Astrocyte (in vitro differentiated cells and primary cell): ENCODE results near the gene C13orf46. TPM values are rescaled to one million over a fixed set of nuclear protein-coding genes. Genes with fewer than 3 reads are reported as not detected.

Experiments
- DNase-seq: peaks from one replicate; pipeline ENCODE4 v3.0.0-alpha.2; 2010; ENCODE audit warnings: low read depth
- FAIRE-seq: peaks from 2 replicates; lab custom pipeline; 2011; peaks lifted over from hg19 to GRCh38; lab: Jason Lieb, UNC
- H2AFZ ChIP-seq: 2 replicates; pipeline ENCODE4 v1.6.0; 2012; ENCODE audit warnings: low read depth, low read length, inconsistent platforms
- H3K27ac ChIP-seq: 2 replicates; pipeline ENCODE4 v1.5.1; 2011; ENCODE audit warnings: low read depth, low read length, inconsistent platforms
- H3K27me3 ChIP-seq: 2 replicates; pipeline ENCODE4 v1.6.0; 2011; ENCODE audit warnings: low read length, inconsistent platforms; ENCODE audit not compliant: insufficient read depth
- H3K36me3 ChIP-seq: 2 replicates; pipeline ENCODE4 v1.5.1; 2011; ENCODE audit warnings: low read length, inconsistent platforms; ENCODE audit not compliant: insufficient read depth
- H3K4me1 ChIP-seq: 2 replicates; pipeline ENCODE4 v1.5.1; 2011; ENCODE audit warnings: low read length, inconsistent platforms; ENCODE audit not compliant: insufficient read depth
- H3K4me2 ChIP-seq: 2 replicates; pipeline ENCODE4 v1.6.0; 2012; ENCODE audit warnings: low read length, inconsistent platforms
- H3K4me3 ChIP-seq: 2 replicates; pipeline ENCODE4 v1.5.1; 2011; ENCODE audit warnings: low read depth, mild to moderate bottlenecking, low read length, inconsistent platforms; ENCODE audit not compliant: insufficient read depth
- H3K79me2 ChIP-seq: 2 replicates; pipeline ENCODE4 v1.6.0; 2012; ENCODE audit warnings: mild to moderate bottlenecking, low read length, inconsistent platforms; ENCODE audit not compliant: insufficient read depth
- H3K9ac ChIP-seq: 2 replicates; pipeline ENCODE4 v1.6.0; 2012; ENCODE audit warnings: mild to moderate bottlenecking, low read length, inconsistent platforms
- H3K9me3 ChIP-seq: 2 replicates; pipeline ENCODE4 v1.5.1; 2012; ENCODE audit warnings: low read depth, mild to moderate bottlenecking, low read length, inconsistent platforms; ENCODE audit not compliant: insufficient read depth
- H4K20me1 ChIP-seq: 2 replicates; pipeline ENCODE4 v1.6.0; 2012; ENCODE audit warnings: low read length, inconsistent platforms; ENCODE audit not compliant: insufficient read depth
- H3K27ac Mint-ChIP-seq: one replicate; pipeline ENCODE4 v1.8.0; 2021; ENCODE audit warnings: mild to moderate bottlenecking, mixed read lengths; ENCODE audit not compliant: unreplicated experiment
- H3K27me3 Mint-ChIP-seq: one replicate; pipeline ENCODE4 v1.8.0; 2021; ENCODE audit warnings: low read depth, mixed read lengths; ENCODE audit not compliant: unreplicated experiment
- H3K36me3 Mint-ChIP-seq: one replicate; pipeline ENCODE4 v1.8.0; 2021; ENCODE audit warnings: low read depth, mixed read lengths; ENCODE audit not compliant: unreplicated experiment
- H3K4me1 Mint-ChIP-seq: one replicate; pipeline ENCODE4 v1.8.0; 2021; ENCODE audit warnings: low read depth, mixed read lengths; ENCODE audit not compliant: unreplicated experiment
- H3K4me3 Mint-ChIP-seq: one replicate; pipeline ENCODE4 v1.8.0; 2021; ENCODE audit warnings: mild to moderate bottlenecking, moderate library complexity, mixed read lengths; ENCODE audit not compliant: unreplicated experiment
- H3K9me3 Mint-ChIP-seq: one replicate; pipeline ENCODE4 v1.8.0; 2021; ENCODE audit warnings: mild to moderate bottlenecking, mixed read lengths; ENCODE audit not compliant: unreplicated experiment
- EZH2 ChIP-seq: IDR thresholded peaks from 2 replicates; pipeline ENCODE4 v1.6.1; 2012; ENCODE audit warnings: mild to moderate bottlenecking, low read length, inconsistent platforms; ENCODE audit not compliant: insufficient read depth
- total RNA-seq: library from RNA; stranded (reverse); gene quantifications from 2 replicates; pipeline ENCODE4 v1.2.1, GENCODE V29; 2021
- TF ChIP-seq, protein P1 (sequence below): IDR thresholded peaks from 2 replicates; pipeline ENCODE4 v1.5.1; 2011; ENCODE audit warnings: low read depth, mild to moderate bottlenecking, inconsistent platforms, low read length, moderate library complexity; ENCODE audit not compliant: insufficient read depth

C13orf46 gene
- total RNA-seq, 1 donor from 2014 or later, result 5.0 TPM

- no peak overlapping the region for H3K9ac ChIP-seq
- H3K4me1 Mint-ChIP-seq, result peaks cover 54% of the 10 kb centered on the region
- no peaks in the 10 kb centered on the region for H3K79me2 ChIP-seq
- H3K27ac Mint-ChIP-seq, result no peak overlapping the region
- H3K9me3 ChIP-seq, result no peaks in the 10 kb centered on the region
- no peak overlapping the region for H3K4me3 Mint-ChIP-seq
- H4K20me1 ChIP-seq, result no peaks in the 10 kb centered on the region
- no peaks in the 10 kb centered on the region for H3K27me3 ChIP-seq
- H2AFZ ChIP-seq, result no peak overlapping the region
- TF ChIP-seq EZH2, result no peak
- TF ChIP-seq, protein P1, sequence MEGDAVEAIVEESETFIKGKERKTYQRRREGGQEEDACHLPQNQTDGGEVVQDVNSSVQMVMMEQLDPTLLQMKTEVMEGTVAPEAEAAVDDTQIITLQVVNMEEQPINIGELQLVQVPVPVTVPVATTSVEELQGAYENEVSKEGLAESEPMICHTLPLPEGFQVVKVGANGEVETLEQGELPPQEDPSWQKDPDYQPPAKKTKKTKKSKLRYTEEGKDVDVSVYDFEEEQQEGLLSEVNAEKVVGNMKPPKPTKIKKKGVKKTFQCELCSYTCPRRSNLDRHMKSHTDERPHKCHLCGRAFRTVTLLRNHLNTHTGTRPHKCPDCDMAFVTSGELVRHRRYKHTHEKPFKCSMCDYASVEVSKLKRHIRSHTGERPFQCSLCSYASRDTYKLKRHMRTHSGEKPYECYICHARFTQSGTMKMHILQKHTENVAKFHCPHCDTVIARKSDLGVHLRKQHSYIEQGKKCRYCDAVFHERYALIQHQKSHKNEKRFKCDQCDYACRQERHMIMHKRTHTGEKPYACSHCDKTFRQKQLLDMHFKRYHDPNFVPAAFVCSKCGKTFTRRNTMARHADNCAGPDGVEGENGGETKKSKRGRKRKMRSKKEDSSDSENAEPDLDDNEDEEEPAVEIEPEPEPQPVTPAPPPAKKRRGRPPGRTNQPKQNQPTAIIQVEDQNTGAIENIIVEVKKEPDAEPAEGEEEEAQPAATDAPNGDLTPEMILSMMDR, result no peak
- H3K36me3 ChIP-seq, result no peaks in the 10 kb centered on the region
- H3K36me3 Mint-ChIP-seq, result peaks cover 2% of the 10 kb centered on the region
- H3K27ac ChIP-seq, result no peak overlapping the region
- H3K4me3 ChIP-seq, result no peak overlapping the region
- peaks cover 35% of the 10 kb centered on the region for H3K4me1 ChIP-seq
- H3K9me3 Mint-ChIP-seq, result no peaks in the 10 kb centered on the region
- FAIRE-seq (no peak), DNase-seq (no peak)
- H3K27me3 Mint-ChIP-seq, result no peaks in the 10 kb centered on the region
- H3K4me2 ChIP-seq, result no peak overlapping the region
Observed at GRCh38 chr13:113905942-113906341, 67.9 kb downstream of the C13orf46 start.

- Mint-ChIP-seq H3K27ac (no peak overlapping the region), H3K4me3 (no peak overlapping the region), H3K9me3 (no peaks in the 10 kb centered on the region), H3K27me3 (no peaks in the 10 kb centered on the region), H3K4me1 (peaks cover 55% of the 10 kb centered on the region), H3K36me3 (peaks cover 2% of the 10 kb centered on the region)
- no peak for DNase-seq
- H3K27ac ChIP-seq, result no peak overlapping the region
- FAIRE-seq, result no peak
- no peak overlapping the region for H3K9ac ChIP-seq
- peaks cover 35% of the 10 kb centered on the region for H3K4me1 ChIP-seq
- H3K79me2 ChIP-seq, result no peaks in the 10 kb centered on the region
- no peak overlapping the region for H3K4me3 ChIP-seq
- no peaks in the 10 kb centered on the region for H3K27me3 ChIP-seq
- H4K20me1 ChIP-seq, result no peaks in the 10 kb centered on the region
- H3K9me3 ChIP-seq, result no peaks in the 10 kb centered on the region
- H3K36me3 ChIP-seq, result no peaks in the 10 kb centered on the region
- no peak overlapping the region for H2AFZ ChIP-seq
- H3K4me2 ChIP-seq, result no peak overlapping the region
- TF ChIP-seq, protein P1, result no peak
- TF ChIP-seq EZH2, result no peak
Observed at GRCh38 chr13:113905018-113905417, 68.9 kb downstream of the C13orf46 start.

GRCh38 chr13:113904411-113904810 is 69.5 kb downstream of the C13orf46 start:
- Mint-ChIP-seq H3K4me1 (peaks cover 55% of the 10 kb centered on the region), H3K9me3 (no peaks in the 10 kb centered on the region), H3K27me3 (no peaks in the 10 kb centered on the region), H3K36me3 (peaks cover 2% of the 10 kb centered on the region), H3K27ac (no peak overlapping the region), H3K4me3 (no peak overlapping the region)
- FAIRE-seq, result no peak
- Histone ChIP-seq H3K36me3 (no peaks in the 10 kb centered on the region), H3K27ac (no peak overlapping the region), H3K27me3 (no peaks in the 10 kb centered on the region), H3K4me1 (peaks cover 35% of the 10 kb centered on the region), H3K79me2 (no peaks in the 10 kb centered on the region), H3K4me2 (no peak overlapping the region), H2AFZ (no peak overlapping the region), H3K9ac (no peak overlapping the region), H3K4me3 (no peak overlapping the region), H4K20me1 (no peaks in the 10 kb centered on the region), H3K9me3 (no peaks in the 10 kb centered on the region)
- TF ChIP-seq, protein P1, result peak; percentile 19
- TF ChIP-seq EZH2, result no peak
- no peak for DNase-seq
